ENCODE data around the gene FUBP1.
"Not testable (repeated sequence)": the region's sequence is repeated elsewhere in the genome, so short reads cannot be mapped to it uniquely, and the experiment has no call there.

FUBP1 gene, protein sequence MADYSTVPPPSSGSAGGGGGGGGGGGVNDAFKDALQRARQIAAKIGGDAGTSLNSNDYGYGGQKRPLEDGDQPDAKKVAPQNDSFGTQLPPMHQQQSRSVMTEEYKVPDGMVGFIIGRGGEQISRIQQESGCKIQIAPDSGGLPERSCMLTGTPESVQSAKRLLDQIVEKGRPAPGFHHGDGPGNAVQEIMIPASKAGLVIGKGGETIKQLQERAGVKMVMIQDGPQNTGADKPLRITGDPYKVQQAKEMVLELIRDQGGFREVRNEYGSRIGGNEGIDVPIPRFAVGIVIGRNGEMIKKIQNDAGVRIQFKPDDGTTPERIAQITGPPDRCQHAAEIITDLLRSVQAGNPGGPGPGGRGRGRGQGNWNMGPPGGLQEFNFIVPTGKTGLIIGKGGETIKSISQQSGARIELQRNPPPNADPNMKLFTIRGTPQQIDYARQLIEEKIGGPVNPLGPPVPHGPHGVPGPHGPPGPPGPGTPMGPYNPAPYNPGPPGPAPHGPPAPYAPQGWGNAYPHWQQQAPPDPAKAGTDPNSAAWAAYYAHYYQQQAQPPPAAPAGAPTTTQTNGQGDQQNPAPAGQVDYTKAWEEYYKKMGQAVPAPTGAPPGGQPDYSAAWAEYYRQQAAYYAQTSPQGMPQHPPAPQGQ

DNA sequence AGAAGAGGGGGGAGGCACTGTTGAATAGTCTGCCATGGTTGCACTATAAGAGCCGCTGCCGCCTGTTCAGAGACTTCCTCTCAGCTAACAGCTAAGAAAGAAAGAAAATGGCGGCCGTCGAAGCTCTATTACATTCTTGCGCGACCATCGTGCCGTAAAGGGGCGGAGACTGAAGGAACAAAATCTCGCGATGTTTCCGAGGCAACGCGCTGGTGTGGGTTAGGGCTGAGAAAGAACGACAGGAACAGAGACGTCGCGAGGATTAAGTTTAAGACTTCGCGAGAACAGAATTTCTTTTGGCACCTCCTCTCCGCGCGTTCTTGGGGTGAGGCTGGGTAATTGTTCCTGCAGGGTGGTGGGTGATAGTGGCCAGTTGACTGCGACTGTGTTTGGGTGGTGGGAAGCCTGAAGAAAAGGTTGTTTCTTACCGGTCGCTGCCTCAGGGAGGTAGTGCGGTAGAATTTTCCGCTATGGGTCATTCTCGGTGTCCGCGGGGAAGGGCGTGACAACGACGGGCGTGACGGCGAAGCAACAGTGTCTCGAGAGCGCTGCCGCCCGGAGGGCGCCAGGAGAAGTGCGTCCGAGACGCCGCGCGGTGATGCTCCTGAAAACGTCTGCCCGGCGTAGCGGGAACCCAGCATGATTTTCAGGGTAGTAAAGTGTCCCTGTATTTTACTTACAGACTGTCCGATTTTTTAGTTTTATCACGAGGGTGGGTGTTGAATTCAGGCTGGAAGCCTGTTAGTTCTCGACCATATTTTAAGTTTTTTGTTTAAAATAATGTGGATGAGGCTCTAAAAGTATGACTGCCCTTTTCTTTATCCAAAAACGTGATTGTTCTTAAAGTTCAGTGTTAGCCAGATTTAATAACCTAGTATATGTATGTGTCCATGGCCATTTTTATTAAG, at the start of gene FUBP1:
Gene FUBP1, minus strand, starts transcription at position 104 of the 908 bp plus-strand sequence. Its CDS starts 68 bp downstream, at position 36.
- in situ Hi-C loops (cut with MboI; ENCODE audit: low sequenced_read_pairs, unreplicated experiment), result no loop called here
- peak; percentile 77 for TF ChIP-seq CTCF (IDR thresholded peaks at IDR 0.05; ENCODE audit: borderline replicate concordance, control extremely low read depth, extremely low read depth, insufficient read depth, missing control alignments)
- DNase-seq (ENCODE audit: low spot score), result peak; percentile 90

GRCh38 chr1:78021134-78021533, 42.3 kb upstream of the FUBP1 start:
- DNase-seq (ENCODE audit: low spot score); in situ Hi-C loops (cut with MboI; ENCODE audit: low sequenced_read_pairs, unreplicated experiment): not testable (repeated sequence)

DNA sequence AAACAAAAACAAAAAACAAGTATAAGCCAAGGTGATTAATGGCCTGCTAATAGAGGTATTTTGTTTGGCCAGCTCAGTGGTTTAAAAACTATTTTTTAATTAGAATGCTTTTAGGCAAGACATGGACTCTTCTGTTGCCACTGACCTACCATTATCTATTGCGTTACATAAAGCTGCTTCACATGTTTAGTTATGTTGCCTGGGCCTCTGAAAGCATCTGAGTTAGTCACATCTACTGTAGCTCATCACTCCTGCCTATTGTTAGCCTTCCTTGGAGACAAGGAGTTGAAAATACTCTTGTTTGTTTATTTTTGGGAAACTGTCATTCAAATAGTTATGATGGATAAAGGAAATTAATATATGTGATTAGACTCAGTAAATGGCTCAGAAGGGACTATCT, 40.2 kb upstream of the FUBP1 start:
- no peak for TF ChIP-seq CTCF (IDR thresholded peaks at IDR 0.05; ENCODE audit: borderline replicate concordance, control extremely low read depth, extremely low read depth, insufficient read depth, missing control alignments)
- in situ Hi-C loops (cut with MboI; ENCODE audit: low sequenced_read_pairs, unreplicated experiment), result no loop called here
- no peak for DNase-seq (ENCODE audit: low spot score)

- in situ Hi-C loops (cut with MboI; ENCODE audit: low sequenced_read_pairs, unreplicated experiment), result no loop called here
- no peak for TF ChIP-seq CTCF (IDR thresholded peaks at IDR 0.05; ENCODE audit: borderline replicate concordance, control extremely low read depth, extremely low read depth, insufficient read depth, missing control alignments)
- no peak for DNase-seq (ENCODE audit: low spot score)
These were observed 36.3 kb upstream of the FUBP1 start for GRCh38 chr1:78015148-78015547.

- TF ChIP-seq CTCF (IDR thresholded peaks at IDR 0.05; ENCODE audit: borderline replicate concordance, control extremely low read depth, extremely low read depth, insufficient read depth, missing control alignments), result no peak
- in situ Hi-C loops (cut with MboI; ENCODE audit: low sequenced_read_pairs, unreplicated experiment), result no loop called here
- no peak for DNase-seq (ENCODE audit: low spot score)
These were observed 32.2 kb upstream of the FUBP1 start for GRCh38 chr1:78011050-78011449.

- no peak for TF ChIP-seq CTCF (IDR thresholded peaks at IDR 0.05; ENCODE audit: borderline replicate concordance, control extremely low read depth, extremely low read depth, insufficient read depth, missing control alignments)
- in situ Hi-C loops (cut with MboI; ENCODE audit: low sequenced_read_pairs, unreplicated experiment), result loop anchor here (10.0 kb wide), 1 partner anchor 615 kb away; the partner anchor contains the start of gene IFI44L
- DNase-seq (ENCODE audit: low spot score), result no peak
These were observed 31.0 kb upstream of the FUBP1 start for GRCh38 chr1:78009836-78010235.
